ENCODE measurements around the gene USP21. TPM values are rescaled to one million over a fixed set of nuclear protein-coding genes. Genes with fewer than 3 reads are reported as not detected.

USP21 gene
- total and polyA plus RNA-seq, 2 of the 13 experiments (the other 11 are each of a cell fraction or from before 2014, with no cell fraction given): 10.1 to 33.1 TPM

GRCh38 chr1:161209790-161210409, 50.6 kb downstream of the USP21 start (continued):
- peak; percentile 32; the same call in 1 of the 2 replicates for TF ChIP-seq ARID4A (CRISPR knock-in tag; IDR thresholded peaks at IDR 0.05; ENCODE audit: borderline replicate concordance)
- 0 out of 2 replicates have a peak, but pooled peaks have one; percentile 9 for TF ChIP-seq SPEN (CRISPR knock-in tag; IDR thresholded peaks at IDR 0.05; ENCODE audit: low read depth)
- peak; percentile 26; the same call in 1 of the 2 replicates for TF ChIP-seq YEATS2 (CRISPR knock-in tag; IDR thresholded peaks at IDR 0.05; ENCODE audit: borderline replicate concordance)
- no peak for TF ChIP-seq GABPA (IDR thresholded peaks at IDR 0.05; ENCODE audit: low read depth, low read length)
- TF ChIP-seq GABPA (CRISPR knock-in tag; IDR thresholded peaks at IDR 0.05; ENCODE audit: low read depth): peak; percentile 61; the same call in 1 of the 2 replicates
- TF ChIP-seq ZNF552 (CRISPR knock-in tag; IDR thresholded peaks at IDR 0.05; ENCODE audit: borderline replicate concordance): no peak
- TF ChIP-seq KLF16 (CRISPR knock-in tag; IDR thresholded peaks at IDR 0.05): peak in 1 of 2 experiments; percentile 50; a peak in 1 of 4 replicates
- peak; percentile 26; the same call in 1 of the 2 replicates for TF ChIP-seq THAP11 (CRISPR knock-in tag; IDR thresholded peaks at IDR 0.05)
- TF ChIP-seq DRAP1 (CRISPR knock-in tag; IDR thresholded peaks at IDR 0.05): 0 out of 2 replicates have a peak, but pooled peaks have one; percentile 24
- peak; percentile 95 for TF ChIP-seq SMC3 (IDR thresholded peaks at IDR 0.05; ENCODE audit: low read length)
- 0 out of 2 replicates have a peak, but pooled peaks have one; percentile 36 for TF ChIP-seq PRDM10 (CRISPR knock-in tag; IDR thresholded peaks at IDR 0.05; ENCODE audit: low read depth)
- no peak for TF ChIP-seq RORA (CRISPR knock-in tag; IDR thresholded peaks at IDR 0.05)
- TF ChIP-seq KDM2A (CRISPR knock-in tag; IDR thresholded peaks at IDR 0.05; ENCODE audit: borderline replicate concordance, low read depth): no peak; the same call in 1 of the 2 replicates
- peak; percentile 42; the same call in 1 of the 2 replicates for TF ChIP-seq ZFX (CRISPR knock-in tag; IDR thresholded peaks at IDR 0.05; ENCODE audit: low read depth)
- 0 out of 2 replicates have a peak, but pooled peaks have one; percentile 37 for TF ChIP-seq IRF2 (CRISPR knock-in tag; IDR thresholded peaks at IDR 0.05)
- TF ChIP-seq HNRNPK (IDR thresholded peaks at IDR 0.05; ENCODE audit: low read depth, low read length, poor library complexity, severe bottlenecking): no peak
- 0 out of 2 replicates have a peak, but pooled peaks have one; percentile 24 for TF ChIP-seq KLF6 (CRISPR knock-in tag; IDR thresholded peaks at IDR 0.05)
- TF ChIP-seq ZNF709 (CRISPR knock-in tag; IDR thresholded peaks at IDR 0.05): no peak
- TF ChIP-seq, protein P1, sequence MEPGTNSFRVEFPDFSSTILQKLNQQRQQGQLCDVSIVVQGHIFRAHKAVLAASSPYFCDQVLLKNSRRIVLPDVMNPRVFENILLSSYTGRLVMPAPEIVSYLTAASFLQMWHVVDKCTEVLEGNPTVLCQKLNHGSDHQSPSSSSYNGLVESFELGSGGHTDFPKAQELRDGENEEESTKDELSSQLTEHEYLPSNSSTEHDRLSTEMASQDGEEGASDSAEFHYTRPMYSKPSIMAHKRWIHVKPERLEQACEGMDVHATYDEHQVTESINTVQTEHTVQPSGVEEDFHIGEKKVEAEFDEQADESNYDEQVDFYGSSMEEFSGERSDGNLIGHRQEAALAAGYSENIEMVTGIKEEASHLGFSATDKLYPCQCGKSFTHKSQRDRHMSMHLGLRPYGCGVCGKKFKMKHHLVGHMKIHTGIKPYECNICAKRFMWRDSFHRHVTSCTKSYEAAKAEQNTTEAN (CRISPR knock-in tag; conservative IDR thresholded peaks at IDR 0.05): no peak
